IMR-90 (cell line): ENCODE measurements around the gene OLFML1. TPM values are rescaled to one million over a fixed set of nuclear protein-coding genes. Genes with fewer than 3 reads are reported as not detected.

Experiments
- ATAC-seq: fragments of 200-7000 bp; cut with Tn5 transposase; 2 replicates; pipeline ENCODE4 v1.9.1; 2020; ENCODE audit warnings: low read depth, mild to moderate bottlenecking, moderate library complexity
- BruUV-seq: library from RNA; stranded (reverse); fragments of 400-500 nt; replicated peaks from 2 replicates; lab custom pipeline; 2021; lab: Mats Ljungman, UMichigan
- CTCF ChIA-PET: fragments of 300-600 bp; formaldehyde crosslinking; extraction: SDS; loops from one replicate; lab custom pipeline; 2021; ENCODE audit warnings: antibody characterized with exemption; lab: Yijun Ruan, JAX
- POLR2A ChIA-PET: fragments of 300-600 bp; sonication (Branson Sonifier 250); formaldehyde crosslinking; loops from one replicate; lab custom pipeline; 2022; ENCODE audit warnings: antibody characterized with exemption; ENCODE audit not compliant: unreplicated experiment; lab: Charles Lee
- DNase-seq: peaks from one replicate; pipeline ENCODE4 v3.0.0; 2013
- H2AFZ ChIP-seq: replicated peaks from 2 replicates; pipeline ENCODE3; 2013; ENCODE audit warnings: low read length, mild to moderate bottlenecking; ENCODE audit not compliant: poor library complexity
- H2AK5ac ChIP-seq: 2 replicates; pipeline ENCODE4 v1.6.1; 2013; ENCODE audit warnings: low read depth, low read length, inconsistent platforms
- H2AK9ac ChIP-seq: replicated peaks from 2 replicates; pipeline ENCODE3; 2013; ENCODE audit warnings: mild to moderate bottlenecking, low read depth, low read length, moderate library complexity; ENCODE audit not compliant: poor library complexity
- H2BK120ac ChIP-seq: 2 replicates; pipeline ENCODE4 v1.6.1; 2013; ENCODE audit warnings: low read depth, low read length, inconsistent platforms
- H2BK15ac ChIP-seq: 3 replicates; pipeline ENCODE4 v1.6.1; 2013; ENCODE audit warnings: low read depth, low read length, inconsistent platforms
- H2BK20ac ChIP-seq: 2 replicates; pipeline ENCODE4 v1.6.1; 2013; ENCODE audit warnings: low read depth, mild to moderate bottlenecking, inconsistent platforms, low read length, moderate library complexity
- H2BK5ac ChIP-seq: 2 replicates; pipeline ENCODE4 v1.6.1; 2013; ENCODE audit warnings: mild to moderate bottlenecking, low read depth, low read length, inconsistent platforms; ENCODE audit not compliant: poor library complexity, severe bottlenecking
- H3K14ac ChIP-seq: replicated peaks from 2 replicates; pipeline ENCODE4 v1.6.1; 2013; ENCODE audit warnings: low read depth, low read length, inconsistent platforms
- H3K18ac ChIP-seq: 2 replicates; pipeline ENCODE4 v1.6.1; 2013; ENCODE audit warnings: low read depth, low read length, control low read depth
- H3K23ac ChIP-seq: 2 replicates; pipeline ENCODE4 v1.6.1; 2013; ENCODE audit warnings: low read depth, low read length, inconsistent platforms
- H3K27ac ChIP-seq: 2 replicates; pipeline ENCODE4 v1.5.1; 2013; ENCODE audit warnings: mild to moderate bottlenecking, control low read depth, low read length; ENCODE audit not compliant: insufficient read depth
- H3K27me3 ChIP-seq: 2 replicates; pipeline ENCODE4 v1.6.1; 2013; ENCODE audit warnings: low read length; ENCODE audit not compliant: control insufficient read depth, insufficient read depth
- H3K36me3 ChIP-seq: 2 replicates; pipeline ENCODE4 v1.6.1; 2013; ENCODE audit warnings: low read length, mixed read lengths; ENCODE audit not compliant: control insufficient read depth, insufficient read depth
- H3K4ac ChIP-seq: 2 replicates; pipeline ENCODE4 v1.6.1; 2013; ENCODE audit warnings: low read depth, low read length, inconsistent platforms
- H3K4me1 ChIP-seq: 2 replicates; pipeline ENCODE4 v1.6.1; 2013; ENCODE audit warnings: low read length, mixed read lengths; ENCODE audit not compliant: control insufficient read depth, insufficient read depth
- H3K4me2 ChIP-seq: 2 replicates; pipeline ENCODE4 v1.6.1; 2013; ENCODE audit warnings: low read depth, mild to moderate bottlenecking, control low read depth, low read length, moderate library complexity
- H3K4me3 ChIP-seq: 2 replicates; pipeline ENCODE4 v1.5.1; 2013; ENCODE audit warnings: low read depth, mild to moderate bottlenecking, control low read depth, low read length, moderate library complexity; ENCODE audit not compliant: insufficient read depth
- H3K56ac ChIP-seq: 2 replicates; pipeline ENCODE4 v1.6.1; 2013; ENCODE audit warnings: low read length, inconsistent platforms; ENCODE audit not compliant: insufficient read depth; ENCODE audit errors: extremely low read depth
- H3K79me1 ChIP-seq, 2 experiments: 2 replicates each; pipeline ENCODE4 v1.6.1; 2013; ENCODE audit warnings: low read length in 2 of 2, inconsistent platforms in 1 of 2, low read depth in 1 of 2
- H3K9ac ChIP-seq: 2 replicates; pipeline ENCODE4 v1.6.1; 2013; ENCODE audit warnings: low read depth, low read length, control low read depth
- H3K9me1 ChIP-seq: 2 replicates; pipeline ENCODE4 v1.6.1; 2013; ENCODE audit warnings: low read length, inconsistent platforms; ENCODE audit not compliant: insufficient read depth
- H3K9me3 ChIP-seq: 2 replicates; pipeline ENCODE4 v1.6.1; 2013; ENCODE audit warnings: low read length; ENCODE audit not compliant: control insufficient read depth, insufficient read depth
- H4K20me1 ChIP-seq: 2 replicates; pipeline ENCODE4 v1.6.1; 2013; ENCODE audit warnings: low read length, inconsistent platforms; ENCODE audit not compliant: insufficient read depth
- H4K5ac ChIP-seq: 2 replicates; pipeline ENCODE4 v1.6.1; 2013; ENCODE audit warnings: mild to moderate bottlenecking, low read depth, low read length, control low read depth
- H4K8ac ChIP-seq, 2 experiments: 2 replicates each; pipeline ENCODE4 v1.6.1; 2013; ENCODE audit warnings: low read depth in 2 of 2, low read length in 2 of 2, control low read depth in 1 of 2, inconsistent platforms in 1 of 2
- H4K91ac ChIP-seq: 2 replicates; pipeline ENCODE4 v1.6.1; 2013; ENCODE audit warnings: low read depth, low read length, inconsistent platforms; ENCODE audit not compliant: insufficient read depth
- BHLHE40 ChIP-seq: fragments of 150-350 bp; IDR thresholded peaks from 2 replicates; pipeline ENCODE4 v1.6.1; 2016; ENCODE audit warnings: mild to moderate bottlenecking, low read depth, low read length
- FOS ChIP-seq: fragments of 150-350 bp; IDR thresholded peaks from 2 replicates; pipeline ENCODE4 v1.6.1; 2016; ENCODE audit warnings: low read depth, low read length
- MAFK ChIP-seq: IDR thresholded peaks from 2 replicates; pipeline ENCODE4 v1.6.1; 2012; ENCODE audit warnings: low read depth, low read length, improper control_type of control experiment
- MAZ ChIP-seq: IDR thresholded peaks from 2 replicates; pipeline ENCODE4 v1.6.1; 2012; ENCODE audit warnings: low read depth, mild to moderate bottlenecking, low read length, improper control_type of control experiment, moderate library complexity, borderline replicate concordance
- NFE2L2 ChIP-seq: fragments of 150-350 bp; IDR thresholded peaks from 2 replicates; pipeline ENCODE4 v1.6.1; 2016; ENCODE audit warnings: low read depth, mild to moderate bottlenecking, low read length
- POLR2A ChIP-seq: IDR thresholded peaks from 2 replicates; pipeline ENCODE4 v1.6.1; 2012; ENCODE audit warnings: mild to moderate bottlenecking, low read depth, low read length
- RFX5 ChIP-seq: IDR thresholded peaks from 2 replicates; pipeline ENCODE4 v1.8.0; 2012; ENCODE audit warnings: low read depth, mild to moderate bottlenecking, low read length, moderate library complexity
- WGBS, 2 experiments: methylation state at CpG; one replicate each; pipeline versions ENCODE4 v1.1.5 to v1.1.7; 2013; ENCODE audit warnings: missing lambda C conversion rate in 2 of 2; ENCODE audit not compliant: insufficient read length in 1 of 2; ENCODE audit errors: extremely low coverage in 2 of 2; 5-methylcytosine and 5-hydroxymethylcytosine counted together
- dilution Hi-C: fragments of 300-500 bp; cut with HindIII; formaldehyde crosslinking; loops from one replicate; pipeline ENCODE4 v1.14.3; 2018; ENCODE audit warnings: low sequenced_read_pairs; ENCODE audit not compliant: unreplicated experiment
- in situ Hi-C: fragments of 300-500 bp; cut with MboI; formaldehyde crosslinking; loops from 3 replicates; pipeline ENCODE4 v1.14.3; 2019; ENCODE audit warnings: low sequenced_read_pairs, inconsistent platforms, mixed read lengths
- intact Hi-C: fragments of 100-400 bp; cut with micrococcal nuclease; formaldehyde crosslinking; loops from 2 replicates; pipeline ENCODE4 v1.10.0; 2022
- polyA plus RNA-seq, 3 experiments: library from polyadenylated mRNA; depleted of rRNA; stranded (reverse); fragments of >200 nt; gene quantifications; 2 replicates each; pipeline ENCODE4 v1.2.3, GENCODE V29; 2012; ENCODE audit warnings: low replicate concordance in 1 of 3
- total RNA-seq: library from RNA; depleted of rRNA; stranded (reverse); fragments of >200 nt; gene quantifications from 2 replicates; pipeline ENCODE4 v1.2.3, GENCODE V29; 2012
- TF ChIP-seq, protein P1 (sequence below): conservative IDR thresholded peaks from 2 replicates; pipeline ENCODE4 v1.5.1; 2012; ENCODE audit warnings: mild to moderate bottlenecking, low read depth, low read length, improper control_type of control experiment
- TF ChIP-seq, protein P2 (sequence below): fragments of 150-350 bp; IDR thresholded peaks from 2 replicates; pipeline ENCODE4 v1.6.1; 2016; ENCODE audit warnings: low read depth, mild to moderate bottlenecking, low read length, moderate library complexity, borderline replicate concordance

OLFML1 gene
- total and polyA plus RNA-seq, 2 of the 4 experiments (the other 2 are of a cell fraction): 0.10 to 0.18 TPM

DNA sequence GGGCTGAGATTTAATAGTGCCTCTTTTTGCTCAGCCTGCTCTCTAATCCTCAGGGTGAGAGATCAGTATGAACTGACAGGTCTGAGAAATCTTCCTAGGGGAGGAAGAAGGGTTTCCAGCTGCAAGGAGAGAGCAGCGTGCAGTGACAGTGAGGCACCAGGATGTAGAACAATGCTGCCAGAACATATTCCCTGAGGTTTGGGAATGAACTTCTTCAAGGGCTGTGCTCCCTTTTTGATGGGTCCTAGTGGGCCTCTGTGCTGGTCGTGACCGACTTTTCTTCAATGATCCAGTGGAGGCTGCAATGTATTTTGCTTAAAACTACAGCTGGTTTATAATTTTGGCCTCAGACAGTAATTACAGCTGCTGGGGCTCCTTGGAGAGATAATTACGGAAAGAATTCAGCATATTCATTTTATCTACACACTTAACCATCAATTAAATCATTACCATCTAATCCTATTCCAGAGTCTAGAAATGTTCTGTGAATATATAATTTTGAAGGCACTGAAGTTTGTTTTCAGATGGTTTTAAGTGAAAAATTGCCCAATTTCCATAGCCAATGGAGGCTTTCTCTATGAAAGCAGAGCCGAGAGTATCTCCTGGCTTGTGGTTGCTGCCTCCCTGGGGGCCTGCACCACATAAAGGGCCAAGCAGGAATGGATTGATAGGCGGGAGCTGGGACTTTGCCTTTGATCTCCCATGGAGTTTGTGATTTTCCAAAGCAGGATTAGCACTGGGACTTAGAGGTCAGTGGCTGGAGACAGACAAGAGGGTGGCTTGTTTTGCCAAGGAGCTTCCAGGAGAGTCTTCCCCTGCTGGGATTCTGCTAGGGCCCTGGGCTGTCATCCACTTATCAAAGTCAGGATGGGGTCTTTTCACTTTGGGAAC, 41.0 kb upstream of the OLFML1 start:
- dilution Hi-C loops: no loop called here
- POLR2A ChIA-PET: no interaction called here

More for the DNA sequence above, 41.0 kb upstream of the OLFML1 start:
- H4K91ac ChIP-seq: no peak overlapping the region
- no peak overlapping the region for H4K8ac ChIP-seq
- H3K4me1 ChIP-seq: no peaks in the 10 kb centered on the region
- H3K27me3 ChIP-seq: no peaks in the 10 kb centered on the region; the same call in 1 of the 2 replicates
- H3K4me2 ChIP-seq: no peak overlapping the region
- H3K4me3 ChIP-seq: no peak overlapping the region
- H3K23ac ChIP-seq: no peak overlapping the region
- BruUV-seq: no TSS peak
- in situ Hi-C loops (loop anchor here (5.0 to 25.0 kb wide), 2 partner anchors 342 to 632 kb away; no protein-coding TSS in a partner anchor), intact Hi-C loops (loop anchor here (5.0 kb wide), 2 partner anchors 632 to 687 kb away; no protein-coding TSS in a partner anchor)
- no peaks in the 10 kb centered on the region for H3K9me3 ChIP-seq
- H4K5ac ChIP-seq: no peak overlapping the region
- no peak overlapping the region for H3K18ac ChIP-seq
- no peak for ATAC-seq
- no peak for DNase-seq
- CTCF ChIA-PET: no interaction called here
- no peaks in the 10 kb centered on the region for H3K36me3 ChIP-seq
- no peak overlapping the region for H2BK120ac ChIP-seq
- no peak overlapping the region for H3K4ac ChIP-seq
- H3K79me1 ChIP-seq: no peaks in the 10 kb centered on the region
- H2AK5ac ChIP-seq: no peak overlapping the region
- no peak overlapping the region for H3K9ac ChIP-seq
- WGBS, 2 experiments: 17% methylated on average over 1 of the region's 6 CpGs; no CpG with 5 or more reads in 1 of the 2 experiments
- no peaks in the 10 kb centered on the region for H4K20me1 ChIP-seq
- H2BK20ac ChIP-seq: no peak overlapping the region
- no peak overlapping the region for H2BK15ac ChIP-seq
- no peak overlapping the region for H2BK5ac ChIP-seq
- TF ChIP-seq RFX5: no peak
- TF ChIP-seq, protein P1, sequence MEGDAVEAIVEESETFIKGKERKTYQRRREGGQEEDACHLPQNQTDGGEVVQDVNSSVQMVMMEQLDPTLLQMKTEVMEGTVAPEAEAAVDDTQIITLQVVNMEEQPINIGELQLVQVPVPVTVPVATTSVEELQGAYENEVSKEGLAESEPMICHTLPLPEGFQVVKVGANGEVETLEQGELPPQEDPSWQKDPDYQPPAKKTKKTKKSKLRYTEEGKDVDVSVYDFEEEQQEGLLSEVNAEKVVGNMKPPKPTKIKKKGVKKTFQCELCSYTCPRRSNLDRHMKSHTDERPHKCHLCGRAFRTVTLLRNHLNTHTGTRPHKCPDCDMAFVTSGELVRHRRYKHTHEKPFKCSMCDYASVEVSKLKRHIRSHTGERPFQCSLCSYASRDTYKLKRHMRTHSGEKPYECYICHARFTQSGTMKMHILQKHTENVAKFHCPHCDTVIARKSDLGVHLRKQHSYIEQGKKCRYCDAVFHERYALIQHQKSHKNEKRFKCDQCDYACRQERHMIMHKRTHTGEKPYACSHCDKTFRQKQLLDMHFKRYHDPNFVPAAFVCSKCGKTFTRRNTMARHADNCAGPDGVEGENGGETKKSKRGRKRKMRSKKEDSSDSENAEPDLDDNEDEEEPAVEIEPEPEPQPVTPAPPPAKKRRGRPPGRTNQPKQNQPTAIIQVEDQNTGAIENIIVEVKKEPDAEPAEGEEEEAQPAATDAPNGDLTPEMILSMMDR: no peak
- TF ChIP-seq BHLHE40: no peak
- no peak for TF ChIP-seq POLR2A
- TF ChIP-seq, protein P2, sequence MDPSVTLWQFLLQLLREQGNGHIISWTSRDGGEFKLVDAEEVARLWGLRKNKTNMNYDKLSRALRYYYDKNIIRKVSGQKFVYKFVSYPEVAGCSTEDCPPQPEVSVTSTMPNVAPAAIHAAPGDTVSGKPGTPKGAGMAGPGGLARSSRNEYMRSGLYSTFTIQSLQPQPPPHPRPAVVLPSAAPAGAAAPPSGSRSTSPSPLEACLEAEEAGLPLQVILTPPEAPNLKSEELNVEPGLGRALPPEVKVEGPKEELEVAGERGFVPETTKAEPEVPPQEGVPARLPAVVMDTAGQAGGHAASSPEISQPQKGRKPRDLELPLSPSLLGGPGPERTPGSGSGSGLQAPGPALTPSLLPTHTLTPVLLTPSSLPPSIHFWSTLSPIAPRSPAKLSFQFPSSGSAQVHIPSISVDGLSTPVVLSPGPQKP: no peak
- TF ChIP-seq MAFK: no peak
- TF ChIP-seq MAZ: no peak
- no peak for TF ChIP-seq NFE2L2
- TF ChIP-seq FOS: no peak
- H2AK9ac ChIP-seq: no peak overlapping the region
- no peak overlapping the region for H3K27ac ChIP-seq
- H3K9me1 ChIP-seq: no peaks in the 10 kb centered on the region
- H3K56ac ChIP-seq: no peak overlapping the region
- H3K14ac ChIP-seq: no peak overlapping the region
- no peak overlapping the region for H2AFZ ChIP-seq
